GM19463 (cell line): Measurements from ENCODE around the gene DACH1.

Experiments used
- ATAC-seq: cut with Tn5 transposase; IDR thresholded peaks from one replicate; pipeline ENCODE4 v1.9.1; 2021; ENCODE audit warnings: mild to moderate bottlenecking, moderate library complexity; ENCODE audit not compliant: unreplicated experiment

Gene DACH1

DNA sequence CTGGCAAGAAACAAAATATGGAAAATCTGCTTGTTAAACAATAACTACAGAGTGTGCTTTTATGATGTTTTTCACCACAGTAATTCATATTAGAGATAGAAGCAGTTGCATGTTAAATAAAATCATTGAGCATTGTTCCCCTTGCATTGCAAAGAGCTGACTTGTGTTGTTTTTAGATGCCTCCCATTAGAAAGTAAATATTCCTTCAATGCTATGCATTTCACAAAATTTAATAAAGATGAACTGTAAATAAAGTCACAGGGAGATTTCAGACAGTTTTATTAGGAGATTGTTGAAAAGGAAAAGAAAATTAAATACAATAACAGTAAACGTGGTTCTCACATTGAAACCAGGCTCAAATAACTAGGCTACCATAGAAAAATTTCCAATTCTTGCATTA is 429.3 kb downstream of the DACH1 start:
- ATAC-seq = no peak

DNA sequence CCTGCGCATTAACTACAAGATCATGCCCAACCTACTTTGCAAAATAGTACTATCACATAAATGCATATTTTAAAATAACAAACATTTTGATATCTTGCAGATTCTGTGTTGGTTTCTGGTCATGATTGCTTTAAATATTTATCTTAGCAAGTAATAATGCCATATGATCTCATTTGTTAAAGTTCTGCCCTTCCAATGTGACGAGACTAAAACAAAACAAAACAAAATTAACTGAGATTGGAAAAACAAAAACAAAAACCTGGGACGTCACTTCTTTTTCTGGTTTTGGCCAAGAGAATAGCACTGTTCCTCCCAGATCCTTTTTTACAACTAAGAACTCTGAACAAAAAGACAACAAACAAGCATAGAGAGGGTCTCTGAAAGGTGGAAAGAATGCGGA is 436.3 kb downstream of the DACH1 start:
- no peak for ATAC-seq

DNA sequence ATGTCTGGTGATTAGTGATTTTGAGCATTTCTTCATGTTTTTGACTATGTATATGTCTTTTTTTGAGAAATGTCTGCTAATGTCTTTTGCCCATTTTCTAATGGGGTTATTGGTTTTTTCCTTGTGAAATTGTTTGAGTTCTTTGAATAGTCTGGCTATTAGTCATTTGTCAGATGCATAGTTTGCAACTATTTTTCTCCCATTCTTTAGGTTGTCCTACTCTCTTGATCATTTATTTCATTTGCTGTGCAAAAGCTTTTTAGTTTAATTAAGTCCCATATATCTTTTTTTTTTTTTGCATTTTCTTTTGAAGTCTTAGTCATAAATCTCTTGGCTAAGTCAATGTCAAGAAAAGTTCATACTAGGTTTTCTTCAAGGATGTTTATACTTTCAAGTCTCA is 449.8 kb downstream of the DACH1 start:
- ATAC-seq = no peak

DNA sequence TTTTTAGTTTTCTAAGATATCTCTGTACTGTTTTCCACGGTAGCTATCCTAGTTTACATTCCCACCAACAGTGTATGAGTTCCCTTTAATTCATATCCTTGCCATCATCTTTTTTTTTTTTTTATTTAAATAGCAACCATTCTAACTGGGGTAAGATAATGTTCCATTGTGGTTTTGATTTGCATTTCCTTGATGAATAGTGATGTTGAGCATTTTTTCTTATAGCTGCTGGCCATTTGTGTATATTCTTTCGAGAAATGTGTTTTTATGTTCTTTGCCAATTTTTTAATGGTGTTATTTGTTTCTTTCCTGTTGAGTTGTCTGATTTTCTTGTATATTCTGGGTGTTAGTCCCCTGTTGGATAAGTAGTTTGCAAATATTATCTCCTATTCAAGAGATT is 454.8 kb downstream of the DACH1 start:
- no peak for ATAC-seq

DNA sequence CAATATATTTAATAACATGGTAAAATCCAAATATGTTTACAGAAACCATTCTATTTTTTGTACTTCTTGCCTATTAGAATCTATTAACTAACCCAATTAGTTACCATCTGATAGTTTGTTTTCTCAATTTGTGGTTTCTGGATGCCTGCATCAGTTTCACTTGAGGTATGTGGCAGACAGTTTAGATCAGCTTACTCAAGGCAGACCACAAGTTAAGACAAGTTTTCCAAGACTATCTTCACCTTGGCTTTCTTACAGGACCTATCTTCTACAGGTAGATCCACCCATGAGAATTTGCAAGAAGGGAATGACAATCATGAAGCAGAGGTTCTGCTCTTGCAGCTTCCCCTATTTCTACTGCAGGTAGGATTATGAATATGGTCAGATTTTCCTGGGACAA is 458.6 kb downstream of the DACH1 start:
- ATAC-seq = no peak

DNA sequence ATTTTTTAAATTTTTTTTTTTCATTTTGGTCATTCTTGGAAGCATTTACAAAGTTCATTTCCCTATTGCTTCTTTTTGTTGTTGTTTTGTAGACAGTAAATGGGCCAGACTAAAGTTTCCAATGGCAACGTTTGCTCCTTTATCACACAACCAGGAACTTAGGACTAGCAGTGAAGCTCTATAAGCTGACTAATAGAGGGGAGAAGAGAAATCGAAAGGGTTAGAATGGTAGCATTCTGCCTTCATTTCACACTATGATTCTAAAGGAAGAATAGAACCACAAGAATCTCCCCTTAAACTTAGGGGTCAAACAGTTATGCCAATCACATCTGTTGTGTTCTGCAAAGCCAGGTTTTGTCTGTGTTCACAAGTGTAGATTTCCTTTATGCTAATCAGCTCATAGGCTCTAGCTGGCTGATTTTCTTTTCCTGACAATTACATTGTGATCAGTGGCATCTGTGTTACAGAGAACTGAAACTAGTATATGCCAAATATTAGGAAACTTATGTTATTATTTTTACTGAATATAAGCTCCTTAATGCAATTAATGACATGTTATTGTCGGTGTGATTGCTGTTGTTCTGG is 467.3 kb downstream of the DACH1 start:
- no peak for ATAC-seq

DNA sequence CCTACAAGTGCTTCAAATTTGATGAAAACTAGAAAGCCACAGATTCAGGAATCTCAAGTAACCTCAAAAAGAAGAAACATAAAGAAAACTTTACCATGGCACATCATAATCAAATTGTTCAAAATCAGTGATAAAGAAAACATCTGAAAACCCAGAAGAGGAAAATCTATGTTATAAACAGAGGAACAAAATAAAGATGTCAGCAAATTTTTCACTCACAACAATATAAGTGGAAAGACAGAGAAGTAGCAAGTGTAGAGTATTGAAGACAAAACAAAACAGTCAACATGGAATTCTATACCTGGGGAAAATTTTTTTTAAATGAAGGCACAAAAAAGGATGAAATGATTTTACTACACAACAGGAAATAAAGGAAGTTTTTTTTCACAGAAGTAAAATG is 470.9 kb downstream of the DACH1 start:
- ATAC-seq = no peak

DNA sequence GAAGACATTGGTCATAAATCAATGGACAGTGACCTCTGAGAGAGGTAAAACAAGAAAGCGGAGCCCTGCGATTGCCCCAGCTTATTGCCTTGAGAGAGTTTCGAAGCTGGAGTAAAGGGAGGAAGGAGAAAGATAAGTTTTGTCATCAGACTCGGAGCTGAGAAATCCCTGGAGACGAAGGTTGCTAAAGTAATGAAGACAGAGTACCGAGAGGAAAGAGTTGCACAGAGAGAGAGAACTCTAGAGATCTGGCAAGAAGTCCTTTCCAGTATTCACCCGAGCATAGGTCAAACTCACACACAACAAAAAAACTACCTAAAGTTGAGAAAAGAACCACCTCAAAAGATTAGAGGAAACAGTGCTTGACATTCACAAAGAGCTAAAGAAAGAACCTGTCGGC is 472.0 kb downstream of the DACH1 start:
- no peak for ATAC-seq

DNA sequence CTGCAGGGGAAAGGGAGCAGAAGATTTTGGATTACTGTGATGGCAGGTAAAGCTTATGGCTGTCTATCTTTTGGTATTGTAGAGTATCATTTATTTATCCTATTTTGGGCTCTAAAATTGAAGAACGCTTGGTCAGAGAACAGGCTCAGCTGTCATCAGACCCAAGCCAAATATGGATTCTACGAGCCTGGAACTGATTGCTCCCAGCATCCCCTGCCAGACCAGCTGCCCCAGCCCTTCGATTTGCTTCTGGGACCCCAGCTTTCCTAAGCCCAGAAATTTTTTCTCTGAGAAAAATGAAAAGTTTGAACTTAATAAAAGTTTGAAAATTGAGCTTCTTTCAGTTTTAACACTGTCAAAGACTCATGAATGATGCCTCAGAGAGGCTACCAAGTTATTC is 472.8 kb downstream of the DACH1 start:
- ATAC-seq = no peak
